Inflammatory macrophage treated with lipopolysaccharide for 4 hours (primary cell): ENCODE data around the gene CERS6.
"Not testable (repeated sequence)": the region's sequence is repeated elsewhere in the genome, so short reads cannot be mapped to it uniquely, and the experiment has no call there.

ENCODE experiments used
- DNase-seq: peaks from one replicate; pipeline ENCODE4 v3.0.0-alpha.2; 2020

The CERS6 gene

GRCh38 chr2:168650139-168650538, 194.1 kb downstream of the CERS6 start:
- DNase-seq = no peak

GRCh38 chr2:168650781-168651180, 194.7 kb downstream of the CERS6 start:
- peak; percentile 41 for DNase-seq

DNA sequence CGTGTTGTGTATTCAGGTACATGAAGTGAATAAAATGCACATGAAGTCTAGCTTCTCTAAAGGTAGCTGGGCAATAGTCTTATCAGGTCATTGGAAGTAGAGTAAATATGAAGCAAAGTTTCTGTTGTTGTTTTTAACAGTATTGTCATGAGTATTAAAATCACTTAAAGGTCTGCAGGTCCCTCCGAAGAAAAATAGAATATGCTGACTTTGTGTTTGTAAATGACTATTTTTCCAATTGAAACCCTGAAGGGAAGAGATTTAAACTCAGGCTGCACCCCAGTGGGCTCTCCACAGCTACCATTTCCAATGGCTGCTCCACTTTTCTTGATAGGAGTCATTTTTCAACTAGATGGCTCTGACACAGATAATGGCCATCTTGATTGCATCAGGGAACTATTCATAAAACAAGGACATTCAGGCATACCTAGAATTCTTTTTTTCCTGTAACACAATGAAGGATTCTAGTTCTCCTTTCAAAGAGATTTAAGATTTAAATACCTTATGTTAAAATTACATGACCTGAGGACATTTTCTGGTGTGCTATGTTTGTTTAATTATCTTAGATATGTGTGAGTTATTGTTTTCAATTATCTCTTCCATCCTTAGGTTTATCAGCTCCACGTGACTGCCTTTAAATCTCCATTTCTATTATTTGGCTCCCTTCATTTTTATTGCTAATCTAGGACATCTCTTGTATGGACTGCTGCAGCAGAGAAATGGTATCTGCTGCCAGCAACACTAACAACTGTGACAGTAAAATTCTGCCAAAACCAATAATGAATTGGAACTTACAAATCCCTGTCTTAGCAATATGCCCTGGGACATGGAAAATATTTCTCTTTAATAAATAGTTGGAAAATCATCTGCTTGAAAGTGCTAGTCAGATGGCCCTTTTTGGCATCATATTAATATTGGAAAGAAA, 197.2 kb downstream of the CERS6 start:
- no peak for DNase-seq

GRCh38 chr2:168654705-168655104, 198.6 kb downstream of the CERS6 start:
- no peak for DNase-seq

- no peak for DNase-seq
Observed at GRCh38 chr2:168655207-168655606, 199.1 kb downstream of the CERS6 start.

DNA sequence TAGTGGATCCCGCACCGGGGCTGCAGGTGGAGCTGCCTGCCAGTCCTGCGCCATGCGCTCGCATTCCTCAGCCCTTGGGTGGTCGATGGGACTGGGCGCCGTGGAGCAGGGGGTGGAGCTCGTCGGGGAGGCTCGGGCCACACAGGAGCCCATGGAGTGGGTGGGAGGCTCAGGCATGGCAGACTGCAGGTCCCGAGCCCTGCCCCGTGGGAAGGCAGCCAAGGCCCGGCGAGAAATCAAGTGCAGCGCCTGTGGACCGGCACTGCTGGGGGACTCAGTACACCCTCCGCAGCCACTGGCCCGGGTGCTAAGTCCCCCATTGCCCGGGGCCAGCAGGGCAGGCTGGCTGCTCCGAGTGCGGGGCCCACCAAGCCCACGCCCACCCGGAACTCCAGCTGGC, 201.3 kb downstream of the CERS6 start:
- DNase-seq = not testable (repeated sequence)

- DNase-seq = no peak
Observed at GRCh38 chr2:168658706-168659105, 202.6 kb downstream of the CERS6 start.

DNA sequence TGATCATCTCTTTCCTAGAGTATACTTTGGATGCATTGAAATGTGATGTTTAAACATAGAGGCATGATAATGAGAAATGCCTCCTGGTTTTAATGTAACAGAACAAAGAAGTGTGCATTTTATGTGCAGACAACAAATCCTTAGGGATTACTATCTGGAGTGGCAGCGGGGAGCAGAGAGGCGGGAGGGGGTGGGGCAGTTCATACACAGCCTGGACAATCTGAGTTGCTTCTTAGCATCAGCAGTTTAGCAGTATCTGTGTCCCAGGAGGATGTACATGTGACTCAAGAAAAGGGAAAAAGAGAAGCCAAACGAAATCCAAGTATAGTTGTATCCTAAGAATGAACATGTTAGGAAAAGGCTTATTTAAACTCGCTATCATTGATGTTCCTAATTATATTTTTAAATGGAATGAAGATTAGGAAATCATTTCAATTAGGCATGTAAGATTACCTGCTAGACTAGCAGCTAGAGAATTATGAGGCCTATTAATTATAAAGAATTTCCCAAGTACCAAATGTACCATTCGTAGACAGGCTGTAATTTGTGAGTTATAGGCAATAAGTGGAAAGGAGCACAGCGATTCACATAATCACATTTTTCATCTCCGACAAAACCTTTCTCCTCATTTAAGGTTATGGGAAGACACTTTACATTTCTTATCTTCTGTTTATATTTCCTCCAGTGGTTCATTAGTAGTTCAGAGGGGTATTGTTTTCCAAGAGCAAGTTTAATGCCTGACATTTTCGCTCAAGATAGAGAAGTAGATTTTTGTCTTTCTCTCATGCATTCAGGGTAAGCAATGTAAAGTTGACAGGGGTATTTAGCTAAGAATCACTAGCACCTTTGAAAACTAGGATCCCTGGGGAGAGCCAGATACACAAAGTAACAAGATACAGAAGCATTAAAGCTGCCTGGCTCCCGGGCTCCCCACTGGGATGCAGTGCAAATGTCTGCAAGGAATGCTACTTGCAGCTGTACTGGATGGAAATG, 205.1 kb downstream of the CERS6 start:
- no peak for DNase-seq

DNA sequence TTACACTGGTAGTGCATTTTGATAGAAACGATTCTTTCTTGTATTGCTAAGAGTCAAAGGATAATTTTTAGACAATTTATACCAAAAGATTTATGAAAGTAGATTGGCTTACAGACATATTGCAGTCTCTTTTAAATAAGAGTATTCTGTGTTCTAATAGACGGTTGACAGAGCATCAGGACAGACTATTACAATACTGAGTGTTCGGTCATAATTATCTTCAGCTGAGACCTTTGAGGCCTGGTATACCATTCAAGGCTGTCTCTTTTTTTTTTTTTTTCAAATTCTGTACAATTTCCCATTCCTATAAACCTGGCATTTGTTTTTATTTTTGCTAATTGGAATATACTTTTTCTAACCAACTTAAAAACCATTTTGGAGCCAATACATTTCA, 205.8 kb downstream of the CERS6 start:
- no peak for DNase-seq

GRCh38 chr2:168662651-168663208, 206.7 kb downstream of the CERS6 start:
- DNase-seq = no peak

DNA sequence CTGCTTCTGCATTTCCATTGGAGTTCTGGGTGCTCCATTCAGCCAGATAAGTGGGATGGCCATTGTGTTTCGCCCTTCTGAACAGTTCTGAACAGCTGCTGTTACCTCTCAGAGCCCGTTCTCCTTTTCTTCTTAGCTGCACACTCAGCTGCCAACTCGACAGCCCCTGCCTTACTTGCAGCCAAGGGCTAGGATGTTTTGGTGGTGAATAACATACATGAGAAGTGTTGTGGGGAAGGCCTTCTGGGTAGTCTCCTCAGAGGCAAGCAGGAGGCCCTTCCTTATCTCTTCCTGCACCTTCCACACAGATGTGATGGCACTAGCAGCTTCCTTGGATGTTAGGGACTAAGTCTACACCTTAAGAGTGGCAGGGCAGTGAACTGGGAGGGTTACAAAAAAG, 207.9 kb downstream of the CERS6 start:
- no peak for DNase-seq

DNA sequence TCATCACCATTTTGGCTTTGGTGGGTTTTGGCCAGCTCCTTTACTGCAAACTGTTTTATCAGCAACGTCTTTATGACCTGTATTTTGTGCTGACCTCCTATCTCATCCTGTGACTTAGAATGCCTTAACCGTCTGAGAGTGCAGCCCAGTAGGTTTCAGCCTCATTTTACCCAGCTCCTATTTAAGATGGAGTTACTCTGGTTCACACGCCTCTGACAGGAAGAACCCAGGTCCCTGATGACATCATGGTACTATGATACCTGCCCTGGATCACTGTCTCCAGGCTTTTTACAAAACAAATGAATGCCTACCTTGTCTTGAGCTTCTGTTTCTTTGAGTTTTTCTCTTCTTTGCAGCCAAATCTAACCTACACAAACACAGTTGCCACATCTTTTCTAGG, 208.6 kb downstream of the CERS6 start:
- not testable (repeated sequence) for DNase-seq

GRCh38 chr2:168666339-168666738, 210.3 kb downstream of the CERS6 start:
- no peak for DNase-seq

DNA sequence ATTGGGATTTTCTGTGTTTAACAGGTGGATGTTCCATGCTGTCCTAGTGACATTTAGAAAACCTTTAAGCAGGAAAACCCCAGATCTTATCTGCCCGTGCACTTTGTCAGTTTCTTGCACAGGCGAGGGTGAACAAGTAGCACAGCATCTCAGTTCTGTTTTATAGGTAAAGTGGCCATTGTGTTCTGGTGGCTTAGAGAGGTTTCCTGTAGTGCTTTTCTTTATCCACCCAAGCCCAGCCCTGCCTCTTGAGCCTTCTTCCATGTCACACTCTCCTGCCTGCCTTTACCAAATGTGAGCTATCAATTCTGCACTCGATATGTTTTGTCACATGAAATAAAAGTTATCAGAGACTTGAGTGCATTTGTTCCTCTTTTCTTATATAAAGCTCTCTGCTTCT, 211.1 kb downstream of the CERS6 start:
- no peak for DNase-seq

- no peak for DNase-seq
Observed at GRCh38 chr2:168669151-168669550, 213.1 kb downstream of the CERS6 start.

DNA sequence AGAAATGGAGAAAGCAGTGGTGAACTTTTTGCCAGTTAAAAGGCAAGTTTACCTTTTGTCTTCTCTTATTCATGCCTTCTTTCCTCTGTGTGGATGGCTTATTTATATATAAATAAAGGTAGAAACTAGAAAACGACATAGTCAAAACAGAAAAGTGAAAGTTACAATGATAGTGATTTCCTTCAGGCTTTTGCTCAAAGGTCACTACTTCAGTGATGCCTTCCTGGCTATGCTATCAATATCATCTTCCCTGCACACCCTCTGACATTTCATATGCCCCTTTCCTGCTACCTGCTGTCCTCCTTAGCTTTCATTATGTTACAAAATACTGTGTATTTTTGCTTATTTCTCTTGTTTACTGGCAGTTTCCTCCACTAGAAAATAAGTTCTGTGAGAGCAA, 214.4 kb downstream of the CERS6 start:
- DNase-seq = no peak

DNA sequence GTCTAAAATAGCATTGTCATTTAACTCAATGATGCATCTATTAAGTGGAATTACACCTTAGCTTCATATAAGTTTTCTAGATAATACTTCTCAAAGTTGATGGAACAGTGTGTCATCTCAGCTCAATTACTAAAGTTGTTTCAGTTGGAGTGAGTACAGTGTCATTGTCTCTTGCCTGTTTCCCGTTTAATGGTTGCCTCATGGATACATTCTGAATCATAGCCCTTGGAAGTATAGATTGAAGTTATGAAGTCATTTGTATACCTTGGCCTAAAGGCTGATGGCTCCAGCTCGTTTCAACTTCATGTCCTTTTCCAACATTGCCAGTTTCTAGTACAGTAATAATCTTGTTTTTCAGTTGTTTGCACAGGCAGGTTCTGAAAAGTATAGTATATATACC, 215.9 kb downstream of the CERS6 start:
- DNase-seq = no peak

DNA sequence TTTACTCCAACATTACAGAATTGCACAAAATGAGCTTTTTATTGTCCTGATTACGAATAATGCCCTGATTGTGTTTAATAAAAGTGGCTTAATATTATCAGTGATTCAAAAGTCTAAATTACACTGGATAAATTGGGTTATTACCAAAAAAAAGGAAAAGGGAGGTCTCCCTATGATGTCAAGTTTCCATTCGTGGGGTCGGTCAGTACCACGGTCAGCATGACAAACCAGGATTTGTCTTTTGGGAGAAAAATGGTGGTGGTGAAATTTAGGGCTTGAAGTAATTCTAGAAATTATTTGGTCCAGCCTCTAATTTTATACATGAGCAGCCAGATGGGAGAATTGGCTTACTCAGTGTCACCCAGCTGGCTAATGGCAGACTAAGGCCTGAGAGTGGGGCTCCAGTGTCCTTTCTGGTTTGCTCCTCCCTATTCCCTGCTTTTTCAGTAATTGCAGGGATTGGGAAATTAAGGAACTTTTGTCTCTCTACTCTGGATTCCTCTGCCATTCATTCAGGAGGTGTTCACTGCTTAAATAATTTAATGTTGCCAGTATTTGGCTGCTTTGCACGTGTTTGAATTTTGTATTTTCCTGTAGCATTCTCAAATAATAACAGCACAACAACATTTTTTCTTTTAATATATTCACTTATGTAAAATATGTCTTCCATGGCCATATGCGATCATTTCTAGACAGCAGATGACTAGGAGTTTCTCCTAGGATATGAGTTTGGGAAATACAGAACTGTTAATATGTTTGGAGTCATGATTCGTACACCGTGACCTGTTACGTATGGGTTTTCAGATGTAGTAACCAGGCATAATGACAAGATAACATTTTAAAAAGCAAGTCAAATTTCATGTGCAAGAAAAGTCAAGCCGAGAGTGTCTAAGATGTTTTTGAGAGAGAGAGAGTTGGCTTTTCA, 217.5 kb downstream of the CERS6 start:
- DNase-seq = no peak

DNA sequence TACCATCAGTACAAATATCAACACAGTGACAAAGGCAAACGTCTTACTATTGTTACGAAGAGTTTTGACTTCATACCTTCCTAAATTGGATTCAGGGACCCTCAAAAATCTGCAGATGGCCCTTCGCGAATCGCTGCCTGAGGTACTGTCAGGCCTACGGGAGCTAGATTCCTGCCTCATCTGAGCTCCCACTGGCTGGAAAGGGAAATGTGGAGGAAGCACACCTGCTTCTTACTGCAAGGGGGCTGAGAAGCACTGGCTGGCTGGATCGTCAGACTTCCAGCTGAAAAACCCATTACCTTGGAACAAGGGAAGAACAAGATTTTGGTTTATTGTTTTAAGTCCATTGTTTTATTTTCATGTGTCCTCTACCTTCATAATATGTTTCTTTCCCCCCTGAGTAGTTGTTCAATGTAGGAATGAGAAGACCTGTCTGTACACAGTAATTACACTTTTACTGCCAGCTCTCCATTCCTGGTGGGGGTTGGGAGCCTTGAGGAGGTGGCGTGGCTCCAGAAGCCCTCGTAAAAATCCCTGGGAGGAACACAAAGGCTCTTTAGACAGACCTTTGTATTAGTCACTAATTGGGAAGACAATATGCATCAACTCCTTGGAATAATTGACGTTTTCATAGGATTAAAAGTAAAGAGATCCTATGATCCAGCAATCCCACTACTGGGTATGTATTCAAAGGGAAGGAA, 222.2 kb downstream of the CERS6 start:
- no peak for DNase-seq

GRCh38 chr2:168679081-168679480, 223.0 kb downstream of the CERS6 start:
- no peak for DNase-seq

- no peak for DNase-seq
Observed at GRCh38 chr2:168679741-168680310, 223.8 kb downstream of the CERS6 start.
